Lower leg skin (tissue), 4 donors: ENCODE results near the gene CHPF. TPM values are rescaled to one million over a fixed set of nuclear protein-coding genes. Genes with fewer than 3 reads are reported as not detected.

Source experiments
- DNase-seq, 2 donors: peaks; one replicate each; pipeline ENCODE4 v3.0.0-alpha.2; 2019; ENCODE audit warnings: low spot score in 2 of 2
- H3K4me3 ChIP-seq: fragments of 200-600 bp; sonication (generic); 2 replicates; pipeline ENCODE4 v1.5.1; 2017; ENCODE audit warnings: mild to moderate bottlenecking, low read depth; ENCODE audit not compliant: poor library complexity, severe bottlenecking
- POLR2A ChIP-seq, 2 donors: fragments of 450-650 bp; IDR thresholded peaks; one replicate each; pipeline ENCODE4 v1.6.1; 2016 to 2017; ENCODE audit warnings: antibody characterized with exemption in 2 of 2, mild to moderate bottlenecking in 1 of 2, moderate library complexity in 1 of 2
- WGBS, 2 donors: methylation state at CpG; one replicate each; pipeline ENCODE4 v1.1.5; 2018; 5-methylcytosine and 5-hydroxymethylcytosine counted together
- intact Hi-C: fragments of 100-400 bp; cut with DNase I; formaldehyde crosslinking; loops from one replicate; pipeline ENCODE4 v1.15.0; 2023; ENCODE audit warnings: low total_unique reads
- total RNA-seq, 4 donors: library from RNA; depleted of rRNA; stranded (reverse); fragments of >200 nt; gene quantifications; one replicate each; pipeline ENCODE4 v1.1.0, GENCODE V29; 2016
- TF ChIP-seq, protein P1 (sequence below), 3 donors: fragments of 450-650 bp; IDR thresholded peaks; one replicate each; pipeline ENCODE4 v1.5.1; 2016; ENCODE audit warnings: antibody characterized with exemption in 3 of 3, mild to moderate bottlenecking in 3 of 3, moderate library complexity in 2 of 3

Gene CHPF
- total RNA-seq, 4 donors from 2014 or later, result 37.8 to 73.1 (median 58.4) TPM

DNA sequence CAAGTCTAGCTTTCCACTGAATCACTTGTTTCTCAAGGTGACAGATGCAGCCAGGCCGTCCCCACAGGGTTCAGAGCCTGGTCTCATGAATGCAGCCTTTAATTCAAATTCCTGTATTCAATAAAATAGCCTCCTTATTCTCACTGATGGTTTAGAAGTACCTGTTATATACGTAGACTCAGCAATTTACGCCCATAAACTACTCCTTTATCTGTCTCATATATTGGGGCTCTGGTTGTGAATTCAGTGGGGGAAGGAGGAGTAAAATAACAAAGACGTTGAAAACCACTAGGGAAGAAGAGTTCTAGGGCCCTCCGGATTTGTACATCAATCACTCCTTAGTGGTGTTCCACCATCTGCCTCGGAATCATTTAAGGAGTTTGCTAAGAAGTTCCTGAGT, 26.0 kb upstream of the CHPF start:
- WGBS, 2 donors, result 75 to 83% methylated on average over 6 of the region's 6 CpGs
- TF ChIP-seq, protein P1, sequence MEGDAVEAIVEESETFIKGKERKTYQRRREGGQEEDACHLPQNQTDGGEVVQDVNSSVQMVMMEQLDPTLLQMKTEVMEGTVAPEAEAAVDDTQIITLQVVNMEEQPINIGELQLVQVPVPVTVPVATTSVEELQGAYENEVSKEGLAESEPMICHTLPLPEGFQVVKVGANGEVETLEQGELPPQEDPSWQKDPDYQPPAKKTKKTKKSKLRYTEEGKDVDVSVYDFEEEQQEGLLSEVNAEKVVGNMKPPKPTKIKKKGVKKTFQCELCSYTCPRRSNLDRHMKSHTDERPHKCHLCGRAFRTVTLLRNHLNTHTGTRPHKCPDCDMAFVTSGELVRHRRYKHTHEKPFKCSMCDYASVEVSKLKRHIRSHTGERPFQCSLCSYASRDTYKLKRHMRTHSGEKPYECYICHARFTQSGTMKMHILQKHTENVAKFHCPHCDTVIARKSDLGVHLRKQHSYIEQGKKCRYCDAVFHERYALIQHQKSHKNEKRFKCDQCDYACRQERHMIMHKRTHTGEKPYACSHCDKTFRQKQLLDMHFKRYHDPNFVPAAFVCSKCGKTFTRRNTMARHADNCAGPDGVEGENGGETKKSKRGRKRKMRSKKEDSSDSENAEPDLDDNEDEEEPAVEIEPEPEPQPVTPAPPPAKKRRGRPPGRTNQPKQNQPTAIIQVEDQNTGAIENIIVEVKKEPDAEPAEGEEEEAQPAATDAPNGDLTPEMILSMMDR (IDR thresholded peaks at IDR 0.05), result no peak
- DNase-seq, result no peak
- intact Hi-C loops, result no loop called here
- no peak overlapping the region for H3K4me3 ChIP-seq

DNA sequence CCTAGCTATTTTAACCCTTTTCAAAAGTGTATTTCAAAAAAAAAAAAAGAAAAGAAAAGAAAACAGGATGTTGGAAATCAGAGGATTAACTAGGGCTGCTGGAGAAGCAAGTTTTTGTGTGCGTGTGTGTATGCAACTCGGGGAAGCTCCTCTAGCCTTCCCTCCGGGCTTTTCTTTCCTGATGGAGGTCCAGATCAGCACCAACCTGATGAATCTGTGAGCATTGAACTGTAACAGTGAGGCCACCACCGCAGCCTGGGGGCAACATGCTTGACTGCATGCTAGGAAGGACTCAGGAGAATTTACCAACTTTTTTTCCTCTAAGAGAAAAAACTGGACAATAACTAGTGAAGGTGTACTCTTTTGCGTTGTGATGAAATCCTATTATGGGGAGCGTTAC, 25.4 kb upstream of the CHPF start:
- intact Hi-C loops, result no loop called here
- 91 to 93% methylated on average over 6 of the region's 6 CpGs for WGBS, 2 donors
- TF ChIP-seq, protein P1 (IDR thresholded peaks at IDR 0.05), result no peak
- TF ChIP-seq POLR2A (IDR thresholded peaks at IDR 0.05), result no peak
- H3K4me3 ChIP-seq, result no peak overlapping the region
- no peak for DNase-seq

DNA sequence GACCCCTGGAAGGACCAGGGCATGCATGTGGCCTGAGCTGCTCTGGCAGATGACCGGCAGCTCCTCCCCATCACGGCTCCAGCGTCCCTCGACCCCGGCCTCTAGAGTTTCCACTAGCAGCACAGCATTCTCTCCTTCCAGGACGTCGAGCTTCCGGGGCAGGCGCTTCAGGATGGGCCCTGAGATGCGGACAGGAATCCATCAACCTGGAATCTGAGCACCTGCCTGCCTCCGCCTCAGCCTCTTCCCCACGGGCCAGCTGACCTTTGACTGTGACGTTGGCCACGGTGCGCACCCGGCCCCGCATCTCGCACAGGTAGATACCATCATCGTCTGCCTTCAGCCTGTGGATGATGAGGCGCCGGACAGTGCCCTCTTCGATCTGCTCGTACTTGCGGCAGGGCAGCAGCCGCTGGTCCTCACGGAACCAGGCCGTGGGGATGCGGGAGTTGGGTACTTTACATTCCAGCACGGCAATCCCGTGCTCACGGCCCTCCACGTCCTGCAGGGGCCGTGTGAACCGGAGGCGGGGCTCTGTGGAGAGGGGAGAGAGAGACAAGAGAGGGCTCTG, 24.3 kb upstream of the CHPF start:
- no peak for TF ChIP-seq POLR2A (IDR thresholded peaks at IDR 0.05)
- TF ChIP-seq, protein P1 (IDR thresholded peaks at IDR 0.05), result no peak
- intact Hi-C loops, result no loop called here
- no peak for DNase-seq
- H3K4me3 ChIP-seq, result no peak overlapping the region
- 92 to 95% methylated on average over 31 to 35 of the region's 35 CpGs for WGBS, 2 donors

DNA sequence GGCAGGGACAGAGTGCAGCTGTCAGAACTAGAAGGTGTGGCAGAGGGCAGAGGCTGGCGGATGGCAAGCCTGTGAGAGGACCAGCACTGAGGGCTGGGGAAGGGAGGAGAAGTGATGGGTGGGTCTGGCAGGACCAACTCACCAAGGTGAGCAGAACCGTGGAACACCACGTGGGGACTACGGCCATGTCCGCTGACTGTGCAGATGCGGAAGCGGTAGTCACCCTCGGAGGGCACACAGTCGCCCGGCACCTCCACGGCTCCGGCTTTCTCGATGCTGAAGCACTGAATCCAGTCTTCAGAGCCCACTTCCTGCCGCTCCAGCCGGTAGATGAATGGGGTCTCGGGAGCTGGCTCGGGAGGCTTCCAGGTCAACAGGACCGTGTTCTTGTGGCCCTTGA, 23.5 kb upstream of the CHPF start:
- intact Hi-C loops, result no loop called here
- TF ChIP-seq POLR2A (IDR thresholded peaks at IDR 0.05), result no peak
- TF ChIP-seq, protein P1 (IDR thresholded peaks at IDR 0.05), result no peak
- 94 to 98% methylated on average over 18 of the region's 18 CpGs for WGBS, 2 donors
- no peak for DNase-seq
- no peak overlapping the region for H3K4me3 ChIP-seq

DNA sequence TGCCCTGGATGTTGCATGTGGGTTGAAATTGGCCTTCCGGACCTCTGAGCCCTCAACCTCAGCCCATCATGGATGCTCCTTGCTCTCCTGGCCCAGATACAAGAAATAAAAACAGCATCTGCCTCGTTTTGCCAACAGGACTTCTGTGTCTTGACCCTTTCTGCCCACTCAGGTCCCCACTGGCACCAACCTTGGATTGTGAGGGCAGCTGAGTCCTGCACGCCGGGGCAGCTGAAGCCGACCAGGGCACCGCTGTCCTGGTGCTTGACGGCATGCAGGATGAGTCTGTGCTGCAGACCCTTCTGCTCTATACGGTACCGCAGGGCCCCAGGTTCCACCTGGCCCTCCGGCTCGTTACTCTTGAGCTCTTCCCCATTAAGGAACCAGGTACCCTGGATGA, 23.0 kb upstream of the CHPF start:
- DNase-seq, result no peak

DNA sequence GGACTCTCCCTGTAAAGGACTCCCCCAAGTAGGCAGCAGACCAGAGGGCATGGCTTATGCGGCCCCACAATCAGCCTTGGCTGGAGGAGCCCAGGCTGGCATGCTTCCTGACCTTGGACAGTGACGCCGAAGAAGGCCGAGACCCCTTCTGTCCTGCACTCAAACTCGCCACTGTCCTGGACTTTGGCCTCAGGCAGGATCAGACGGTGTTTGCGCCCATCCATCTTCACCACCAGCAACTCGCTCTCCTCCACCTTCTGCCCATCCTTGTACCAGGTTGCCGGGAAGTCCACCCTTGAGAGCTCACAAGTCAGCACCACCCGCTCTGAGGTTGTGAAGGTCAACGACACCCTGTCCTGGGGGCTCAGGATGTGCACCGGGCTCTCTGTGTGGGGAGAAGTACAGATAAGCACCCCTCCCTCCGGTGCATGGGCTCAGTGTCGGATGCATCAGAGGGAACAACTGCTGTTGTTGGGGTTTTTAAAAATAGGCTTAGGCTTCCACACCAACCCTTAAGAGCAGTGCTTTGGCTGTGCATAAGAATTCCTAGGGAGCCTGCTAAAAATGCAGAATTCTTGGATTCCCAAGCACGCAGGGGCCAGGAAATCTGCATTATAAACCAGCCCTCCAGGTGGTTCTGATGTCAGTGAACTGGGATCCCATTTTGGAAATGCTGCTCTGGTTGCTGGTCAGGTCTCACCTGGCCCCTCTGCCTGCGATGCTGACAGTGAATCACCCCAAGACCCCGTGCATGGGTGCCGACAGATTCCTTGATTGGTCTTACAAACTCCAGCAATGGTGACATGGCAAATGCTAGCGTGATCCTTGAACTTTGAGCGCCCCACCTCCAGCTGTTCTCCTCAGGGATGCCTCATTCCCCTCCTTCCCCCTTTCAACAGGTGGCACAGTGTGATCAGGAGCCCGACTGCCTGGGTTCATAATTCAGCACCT, 21.8 kb upstream of the CHPF start:
- intact Hi-C loops, result no loop called here
- no peak for TF ChIP-seq POLR2A (IDR thresholded peaks at IDR 0.05)
- TF ChIP-seq, protein P1 (IDR thresholded peaks at IDR 0.05), result no peak
- H3K4me3 ChIP-seq, result no peak overlapping the region
- DNase-seq, result no peak
- 90 to 93% methylated on average over 21 of the region's 21 CpGs for WGBS, 2 donors

More for the DNA sequence above, 23.0 kb upstream of the CHPF start:
- WGBS, 2 donors, result 88 to 93% methylated on average over 8 to 11 of the region's 11 CpGs
- no peak overlapping the region for H3K4me3 ChIP-seq
- no peak for TF ChIP-seq POLR2A (IDR thresholded peaks at IDR 0.05)
- intact Hi-C loops, result no loop called here
